GM06990 (cell line): ENCODE measurements around the gene CAMKMT.

Experiments
- DNase-seq: peaks from one replicate; pipeline ENCODE4 v3.0.0-alpha.2; 2011; ENCODE audit not compliant: insufficient read length; ENCODE audit errors: extremely low read depth
- H3K27me3 ChIP-seq: replicated peaks from 2 replicates; pipeline ENCODE4 v1.6.0; 2011; ENCODE audit warnings: low read length; ENCODE audit not compliant: control insufficient read depth, insufficient read depth
- H3K36me3 ChIP-seq: 2 replicates; pipeline ENCODE4 v1.5.1; 2011; ENCODE audit warnings: low read length; ENCODE audit not compliant: control insufficient read depth, insufficient read depth
- H3K4me3 ChIP-seq: replicated peaks from 2 replicates; pipeline ENCODE4 v1.5.1; 2011; ENCODE audit warnings: low read depth, mild to moderate bottlenecking, control low read depth, low read length
- TF ChIP-seq, protein P1 (sequence below): IDR thresholded peaks from 2 replicates; pipeline ENCODE4 v1.5.1; 2011; ENCODE audit warnings: low read length, control low read depth, mild to moderate bottlenecking, inconsistent platforms; ENCODE audit not compliant: insufficient read depth, poor library complexity, severe bottlenecking

CAMKMT gene

DNA sequence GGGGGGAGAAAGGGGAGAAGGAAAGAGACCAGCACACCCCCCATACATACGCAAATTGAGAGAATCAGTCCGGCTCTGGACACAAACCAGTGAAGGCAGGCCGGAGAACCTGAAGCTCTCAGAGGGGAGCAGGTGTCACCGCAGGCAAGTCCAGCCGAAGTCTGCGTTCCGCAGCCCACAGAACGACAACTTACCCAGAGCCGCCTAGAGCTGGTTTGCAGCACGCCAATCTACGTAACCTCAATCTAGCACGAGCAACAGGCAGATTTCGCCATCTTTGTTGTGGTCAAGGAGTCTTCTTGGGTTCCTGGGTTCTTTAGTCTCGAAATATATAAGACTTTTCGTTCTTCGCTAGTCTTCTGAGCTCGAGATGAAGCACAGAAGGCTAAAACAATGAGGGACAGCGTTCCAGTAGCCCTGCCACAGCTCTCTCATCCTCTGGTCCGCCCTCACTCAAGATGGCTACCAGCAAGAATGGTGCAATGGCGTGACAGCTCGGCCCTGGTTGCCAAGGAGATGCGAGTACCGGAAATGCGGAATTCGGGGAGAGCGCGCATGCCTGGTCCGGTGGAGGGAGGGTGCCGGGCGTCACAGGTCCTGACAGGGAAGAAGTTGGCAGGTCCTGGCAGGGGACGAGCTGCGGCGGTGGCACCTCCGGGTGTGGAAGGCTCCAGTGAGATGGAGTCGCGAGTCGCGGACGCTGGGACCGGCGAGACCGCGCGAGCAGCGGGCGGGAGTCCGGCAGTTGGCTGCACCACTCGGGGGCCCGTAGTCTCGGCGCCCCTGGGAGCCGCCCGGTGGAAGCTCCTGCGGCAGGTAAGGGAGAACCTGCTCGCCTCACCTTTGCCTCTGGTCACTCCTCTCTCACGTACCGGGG lies at the start of gene CAMKMT, which contains the start of gene PREPL:
CAMKMT (plus strand) TSS at position 618 of the 877 bp plus-strand sequence.
PREPL (minus strand) TSS at position 165 of the 877 bp plus-strand sequence. CDS start 15,152 bp downstream, outside the sequence.
- H3K36me3 ChIP-seq: no peaks in the 10 kb centered on the region; the same call in 1 of the 2 replicates

DNA sequence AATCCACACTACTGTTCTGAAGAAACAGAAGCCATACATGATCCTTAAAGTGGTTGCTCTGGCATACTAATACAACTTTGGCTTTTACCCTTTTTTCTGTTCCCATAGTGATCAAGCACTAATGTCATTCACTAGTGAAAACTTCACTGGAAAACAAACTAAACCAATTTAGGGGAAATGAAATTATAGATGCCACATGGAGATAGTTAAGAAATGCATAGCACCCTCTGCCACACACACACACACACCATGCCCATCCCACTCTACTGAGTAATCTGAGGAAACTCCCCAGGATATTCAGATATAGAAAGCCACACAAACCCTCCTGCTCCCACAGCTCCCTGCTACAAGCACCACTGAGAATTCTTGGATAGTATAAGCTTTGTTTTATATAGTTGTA lies 47.4 kb upstream of the CAMKMT start:
- H3K4me3 ChIP-seq: no peak overlapping the region
- DNase-seq: no peak
- no peaks in the 10 kb centered on the region for H3K27me3 ChIP-seq
- no peaks in the 10 kb centered on the region; the same call in none of the 2 replicates for H3K36me3 ChIP-seq
- TF ChIP-seq, protein P1, sequence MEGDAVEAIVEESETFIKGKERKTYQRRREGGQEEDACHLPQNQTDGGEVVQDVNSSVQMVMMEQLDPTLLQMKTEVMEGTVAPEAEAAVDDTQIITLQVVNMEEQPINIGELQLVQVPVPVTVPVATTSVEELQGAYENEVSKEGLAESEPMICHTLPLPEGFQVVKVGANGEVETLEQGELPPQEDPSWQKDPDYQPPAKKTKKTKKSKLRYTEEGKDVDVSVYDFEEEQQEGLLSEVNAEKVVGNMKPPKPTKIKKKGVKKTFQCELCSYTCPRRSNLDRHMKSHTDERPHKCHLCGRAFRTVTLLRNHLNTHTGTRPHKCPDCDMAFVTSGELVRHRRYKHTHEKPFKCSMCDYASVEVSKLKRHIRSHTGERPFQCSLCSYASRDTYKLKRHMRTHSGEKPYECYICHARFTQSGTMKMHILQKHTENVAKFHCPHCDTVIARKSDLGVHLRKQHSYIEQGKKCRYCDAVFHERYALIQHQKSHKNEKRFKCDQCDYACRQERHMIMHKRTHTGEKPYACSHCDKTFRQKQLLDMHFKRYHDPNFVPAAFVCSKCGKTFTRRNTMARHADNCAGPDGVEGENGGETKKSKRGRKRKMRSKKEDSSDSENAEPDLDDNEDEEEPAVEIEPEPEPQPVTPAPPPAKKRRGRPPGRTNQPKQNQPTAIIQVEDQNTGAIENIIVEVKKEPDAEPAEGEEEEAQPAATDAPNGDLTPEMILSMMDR: no peak

More for the DNA sequence above, at the start of gene CAMKMT, which contains the start of gene PREPL:
- Histone ChIP-seq H3K4me3 (peak within 1 kb of the TSS; percentile 81), H3K27me3 (no peaks in the 10 kb centered on the region)
- TF ChIP-seq, protein P1: no peak
- peak; percentile 96 for DNase-seq

DNA sequence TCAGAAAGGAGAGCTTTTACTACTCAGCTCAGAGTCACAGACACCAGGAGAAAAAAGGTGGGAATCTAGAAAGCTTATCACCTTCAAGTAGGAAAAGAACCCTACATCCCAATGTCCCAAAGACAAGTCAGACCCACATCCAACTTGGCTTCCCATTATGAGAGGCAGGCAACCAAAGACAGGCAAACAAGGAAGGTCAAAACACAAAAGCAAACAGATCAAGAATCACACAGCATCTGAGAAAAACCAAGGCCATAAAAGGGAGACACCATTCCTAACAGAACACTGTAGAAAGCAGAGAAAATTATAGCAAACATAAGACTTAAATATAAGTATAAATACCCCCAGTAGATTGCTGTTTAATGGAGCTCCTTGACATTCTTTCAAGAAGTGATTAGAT lies 45.8 kb upstream of the CAMKMT start:
- TF ChIP-seq, protein P1: no peak
- no peaks in the 10 kb centered on the region; the same call in none of the 2 replicates for H3K36me3 ChIP-seq
- H3K4me3 ChIP-seq: no peak overlapping the region
- no peak for DNase-seq
- no peaks in the 10 kb centered on the region for H3K27me3 ChIP-seq

DNA sequence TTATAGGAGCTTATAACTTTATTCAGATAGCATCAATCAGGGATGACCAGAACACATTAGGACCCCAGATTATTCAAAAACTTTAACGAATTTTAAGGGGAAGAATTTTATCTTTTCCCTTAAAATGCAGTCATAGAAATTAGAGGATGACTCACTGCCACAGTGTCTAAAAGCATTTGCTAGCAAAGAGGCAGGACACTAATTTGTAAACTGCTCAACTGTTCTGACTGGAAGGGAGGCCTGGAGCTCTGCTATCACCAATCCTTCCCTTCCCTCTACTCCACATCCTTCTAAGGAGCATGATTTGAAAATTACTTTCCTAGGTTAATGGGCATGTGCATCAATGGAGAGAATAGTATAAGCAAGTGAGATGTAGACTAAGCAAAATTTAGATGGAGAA lies 40.9 kb upstream of the CAMKMT start:
- Histone ChIP-seq H3K4me3 (no peak overlapping the region), H3K27me3 (no peaks in the 10 kb centered on the region), H3K36me3 (peaks cover 3% of the 10 kb centered on the region)
- TF ChIP-seq, protein P1: no peak
- DNase-seq: no peak

DNA sequence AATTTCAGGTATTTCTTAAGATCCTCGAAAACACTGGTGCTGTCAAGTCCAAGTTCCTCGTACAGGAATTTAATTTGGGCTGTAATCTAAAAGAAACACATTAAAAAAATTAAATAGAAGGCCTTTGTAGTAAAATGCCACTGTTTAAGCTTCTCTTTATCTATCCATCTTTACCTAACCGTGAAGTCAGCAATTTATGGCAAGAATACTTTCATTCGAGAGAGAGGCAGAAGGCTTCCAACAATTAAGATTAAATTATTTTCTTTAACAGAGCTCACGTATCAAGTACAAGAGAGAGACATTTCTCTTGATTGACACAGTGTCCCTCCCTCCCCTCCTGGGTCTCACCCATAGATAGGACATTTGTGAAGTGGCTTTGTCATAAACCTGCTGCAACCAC lies 40.4 kb upstream of the CAMKMT start:
- Histone ChIP-seq H3K27me3 (no peaks in the 10 kb centered on the region), H3K4me3 (no peak overlapping the region), H3K36me3 (peaks cover 3% of the 10 kb centered on the region)
- TF ChIP-seq, protein P1: no peak
- DNase-seq: no peak
